Tibial artery (tissue), 4 donors: Measurements from ENCODE around the gene PLG.
"Not testable (repeated sequence)": the region's sequence is repeated elsewhere in the genome, so short reads cannot be mapped to it uniquely, and the experiment has no call there.

ENCODE experiments used
- DNase-seq, 2 donors: peaks; one replicate each; pipeline ENCODE4 v3.0.0-alpha.2; 2019
- H3K27ac ChIP-seq, 2 donors: fragments of 200-600 bp; sonication (generic) in 1 of 2; 1 replicate in 1 of 2; 2 replicates in 1 of 2; pipeline ENCODE4 v1.5.1; 2018 to 2019; ENCODE audit warnings: mild to moderate bottlenecking in 1 of 2
- H3K27me3 ChIP-seq, 2 donors: fragments of 200-600 bp; sonication (generic) in 1 of 2; one replicate each; pipeline versions ENCODE4 v1.5.1 to v1.6.0; 2016 to 2019
- H3K36me3 ChIP-seq, 3 donors: fragments of 200-600 bp; sonication (generic) in 2 of 3; one replicate each; pipeline ENCODE4 v1.5.1; 2016 to 2019; ENCODE audit warnings: mild to moderate bottlenecking in 2 of 3
- H3K4me1 ChIP-seq, 4 donors: fragments of 200-600 bp; sonication (generic) in 2 of 4; 1 replicate in 3 of 4; 2 replicates in 1 of 4; pipeline ENCODE4 v1.5.1; 2016 to 2019
- H3K4me3 ChIP-seq, 2 donors: fragments of 200-600 bp; sonication (generic) in 1 of 2; 1 replicate in 1 of 2; 2 replicates in 1 of 2; pipeline ENCODE4 v1.5.1; 2018 to 2019; ENCODE audit warnings: mild to moderate bottlenecking in 2 of 2
- H3K9me3 ChIP-seq, 3 donors: fragments of 200-600 bp; sonication (generic) in 1 of 3; one replicate each; pipeline ENCODE4 v1.5.1; 2016 to 2019
- intact Hi-C: fragments of 100-400 bp; cut with DNase I; formaldehyde crosslinking; loops from one replicate; pipeline ENCODE4 v1.15.0; 2023; ENCODE audit warnings: low total_unique reads
- TF ChIP-seq, protein P1 (sequence below), 2 experiments: fragments of 200-600 bp in 1 of 2; fragments of 450-650 bp in 1 of 2; IDR thresholded peaks; one replicate each; pipeline ENCODE4 v1.5.1; 2017 to 2019; ENCODE audit warnings: antibody characterized with exemption in 2 of 2, mild to moderate bottlenecking in 1 of 2, moderate library complexity in 1 of 2

PLG gene

DNA sequence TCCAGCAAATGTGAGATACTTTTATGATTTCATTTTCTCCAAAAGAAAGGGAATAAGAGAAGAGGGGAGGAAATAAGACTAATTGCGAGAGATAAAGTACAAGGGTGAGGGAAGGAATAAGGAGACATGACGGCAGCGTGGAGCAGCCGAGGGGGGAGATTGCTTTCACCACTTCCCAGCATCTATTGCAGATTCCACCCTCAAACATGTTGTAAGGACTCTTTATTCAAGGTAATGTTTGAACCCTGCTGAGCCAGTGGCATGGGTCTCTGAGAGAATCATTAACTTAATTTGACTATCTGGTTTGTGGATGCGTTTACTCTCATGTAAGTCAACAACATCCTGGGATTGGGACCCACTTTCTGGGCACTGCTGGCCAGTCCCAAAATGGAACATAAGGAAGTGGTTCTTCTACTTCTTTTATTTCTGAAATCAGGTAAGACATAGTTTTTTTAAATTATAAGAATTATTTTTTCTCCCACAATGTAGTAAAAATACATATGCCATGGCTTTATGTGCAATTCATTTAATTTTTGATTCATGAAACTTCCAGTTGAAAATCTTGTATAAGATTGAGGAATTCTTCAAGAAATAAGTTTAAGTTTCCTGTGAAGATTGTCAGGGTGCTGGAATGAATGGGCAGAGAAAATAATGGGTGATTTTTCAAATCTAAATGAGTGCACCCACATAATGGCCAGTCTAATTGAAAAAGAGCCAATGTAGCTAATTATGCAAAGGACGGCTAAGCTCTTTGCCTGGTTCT is at the start of gene PLG:
Gene PLG (plus strand): TSS at position 327 of the 763 bp plus-strand sequence. CDS start 61 bp downstream, at position 388.
- H3K4me3 ChIP-seq, H3K4me1 ChIP-seq, H3K36me3 ChIP-seq, intact Hi-C loops, H3K9me3 ChIP-seq, H3K27ac ChIP-seq, DNase-seq, H3K27me3 ChIP-seq: not testable (repeated sequence)

DNA sequence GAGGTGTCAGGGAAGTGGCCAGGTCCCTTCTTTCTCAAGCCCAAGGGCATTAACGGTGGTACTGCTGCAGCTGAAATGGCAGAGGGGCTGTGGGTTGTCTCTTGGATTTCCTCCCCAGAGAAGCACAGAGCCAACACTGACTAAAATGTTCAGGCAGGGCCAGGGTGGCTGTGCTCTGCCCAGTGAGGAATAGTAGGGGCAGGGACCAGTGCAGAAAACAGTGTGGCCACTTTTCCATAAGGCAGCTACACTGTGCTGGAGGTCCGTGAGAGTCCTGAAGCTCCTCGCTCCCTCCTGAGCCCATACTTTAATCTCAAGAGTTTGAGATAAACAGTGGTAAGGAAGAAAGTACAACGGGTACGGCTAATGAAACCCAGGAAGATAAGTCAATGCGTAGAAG is 42.5 kb upstream of the PLG start:
- no peaks in the 10 kb centered on the region for H3K36me3 ChIP-seq
- H3K4me1 ChIP-seq = no peaks in the 10 kb centered on the region
- no peak overlapping the region for H3K27ac ChIP-seq
- no peak overlapping the region for H3K4me3 ChIP-seq
- TF ChIP-seq, protein P1, sequence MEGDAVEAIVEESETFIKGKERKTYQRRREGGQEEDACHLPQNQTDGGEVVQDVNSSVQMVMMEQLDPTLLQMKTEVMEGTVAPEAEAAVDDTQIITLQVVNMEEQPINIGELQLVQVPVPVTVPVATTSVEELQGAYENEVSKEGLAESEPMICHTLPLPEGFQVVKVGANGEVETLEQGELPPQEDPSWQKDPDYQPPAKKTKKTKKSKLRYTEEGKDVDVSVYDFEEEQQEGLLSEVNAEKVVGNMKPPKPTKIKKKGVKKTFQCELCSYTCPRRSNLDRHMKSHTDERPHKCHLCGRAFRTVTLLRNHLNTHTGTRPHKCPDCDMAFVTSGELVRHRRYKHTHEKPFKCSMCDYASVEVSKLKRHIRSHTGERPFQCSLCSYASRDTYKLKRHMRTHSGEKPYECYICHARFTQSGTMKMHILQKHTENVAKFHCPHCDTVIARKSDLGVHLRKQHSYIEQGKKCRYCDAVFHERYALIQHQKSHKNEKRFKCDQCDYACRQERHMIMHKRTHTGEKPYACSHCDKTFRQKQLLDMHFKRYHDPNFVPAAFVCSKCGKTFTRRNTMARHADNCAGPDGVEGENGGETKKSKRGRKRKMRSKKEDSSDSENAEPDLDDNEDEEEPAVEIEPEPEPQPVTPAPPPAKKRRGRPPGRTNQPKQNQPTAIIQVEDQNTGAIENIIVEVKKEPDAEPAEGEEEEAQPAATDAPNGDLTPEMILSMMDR (IDR thresholded peaks at IDR 0.05) = no peak
- no peaks in the 10 kb centered on the region for H3K27me3 ChIP-seq
- H3K9me3 ChIP-seq = no peaks in the 10 kb centered on the region
- intact Hi-C loops = no loop called here
- no peak for DNase-seq

DNA sequence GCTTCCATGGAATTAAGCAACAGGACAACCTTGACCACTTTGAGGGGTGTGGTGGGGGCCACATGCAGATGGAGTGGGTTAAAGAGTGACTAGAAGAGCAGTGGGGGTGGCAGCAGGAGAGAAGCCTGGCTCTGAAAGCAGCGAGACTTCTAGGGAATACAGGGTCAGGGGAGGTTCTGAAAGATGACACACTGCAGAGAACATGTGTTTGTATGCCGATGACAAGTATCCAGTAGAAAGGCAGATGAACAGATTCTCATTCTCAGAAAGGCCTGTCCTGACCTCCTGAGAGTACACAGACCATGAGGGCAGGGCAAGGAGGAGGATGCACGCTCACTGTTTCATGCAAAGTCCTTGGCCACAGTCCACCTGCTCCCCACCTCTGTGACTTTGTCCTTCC is 40.8 kb upstream of the PLG start:
- no peak for DNase-seq
- Histone ChIP-seq H3K4me3 (no peak overlapping the region), H3K27me3 (no peaks in the 10 kb centered on the region), H3K36me3 (no peaks in the 10 kb centered on the region), H3K27ac (no peak overlapping the region), H3K9me3 (no peaks in the 10 kb centered on the region), H3K4me1 (no peaks in the 10 kb centered on the region)
- intact Hi-C loops = no loop called here
- TF ChIP-seq, protein P1 (IDR thresholded peaks at IDR 0.05) = no peak

DNA sequence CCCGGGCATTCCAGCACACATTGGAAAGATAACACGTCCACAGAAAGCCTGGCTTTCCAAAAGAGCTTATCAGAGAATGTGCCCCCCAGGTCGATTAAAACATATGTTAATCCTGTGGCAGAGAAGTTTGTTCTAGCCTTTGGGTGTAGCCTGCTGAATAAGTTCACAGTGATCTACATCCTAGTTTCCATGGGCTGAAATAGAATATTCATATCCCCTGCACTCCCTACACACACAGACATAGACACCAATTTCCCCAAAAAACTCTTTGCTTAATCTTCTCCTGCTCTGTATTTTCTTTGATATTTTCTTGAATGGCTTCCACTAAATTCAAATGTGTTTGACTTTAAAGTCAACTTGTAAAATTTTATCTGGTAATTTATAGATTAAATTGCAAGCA is 39.6 kb upstream of the PLG start:
- intact Hi-C loops = no loop called here
- TF ChIP-seq, protein P1 (IDR thresholded peaks at IDR 0.05) = no peak
- Histone ChIP-seq H3K27ac (no peak overlapping the region), H3K4me3 (no peak overlapping the region), H3K27me3 (no peaks in the 10 kb centered on the region), H3K4me1 (no peaks in the 10 kb centered on the region), H3K36me3 (no peaks in the 10 kb centered on the region), H3K9me3 (no peaks in the 10 kb centered on the region)
- DNase-seq = no peak

DNA sequence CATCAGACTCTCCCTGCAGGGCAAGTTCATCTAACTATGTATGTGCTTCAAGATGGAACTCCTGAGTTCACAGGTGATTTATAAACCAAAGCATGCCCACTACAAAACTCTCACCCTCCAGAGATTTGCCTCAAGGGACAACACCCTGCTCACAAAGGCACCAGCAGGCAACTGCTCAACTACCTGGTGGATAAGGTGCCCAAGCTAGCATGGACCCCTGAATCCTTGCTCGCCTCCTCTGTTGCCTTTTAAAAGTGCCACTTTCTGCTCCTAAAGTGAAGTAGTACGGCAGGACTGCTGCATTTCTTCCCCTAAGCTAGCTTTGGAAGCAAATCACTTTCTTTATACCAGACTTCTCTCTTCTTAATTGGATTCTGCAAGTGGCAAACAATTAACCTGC is 39.2 kb upstream of the PLG start:
- TF ChIP-seq, protein P1 (IDR thresholded peaks at IDR 0.05) = no peak
- no peaks in the 10 kb centered on the region for H3K27me3 ChIP-seq
- H3K27ac ChIP-seq = no peak overlapping the region

DNA sequence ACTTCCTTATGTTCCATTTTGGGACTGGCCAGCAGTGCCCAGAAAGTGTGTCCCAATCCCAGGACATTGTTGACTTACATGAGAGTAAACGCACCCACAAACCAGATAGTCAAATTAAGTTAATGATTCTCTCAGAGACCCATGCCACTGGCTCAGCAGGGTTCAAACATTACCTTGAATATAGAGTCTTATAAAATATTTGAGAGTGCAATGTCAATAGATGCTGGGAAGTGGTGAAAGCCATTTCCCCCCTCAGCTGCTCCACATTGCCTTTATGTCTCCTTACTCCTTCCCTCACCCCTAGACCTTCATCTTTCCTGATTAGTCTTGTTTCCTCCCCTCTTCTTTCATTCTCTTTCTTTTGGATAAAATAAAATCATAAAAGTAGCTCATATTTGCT is 37.8 kb upstream of the PLG start, which contains the start of gene LPA:
Gene LPA (minus strand): TSS at position 78 of the 400 bp plus-strand sequence. CDS start 61 bp downstream, at position 17.
- H3K27me3 ChIP-seq, intact Hi-C loops, H3K9me3 ChIP-seq, H3K4me3 ChIP-seq, H3K27ac ChIP-seq, H3K4me1 ChIP-seq, DNase-seq, H3K36me3 ChIP-seq: not testable (repeated sequence)

More for the DNA sequence above, 39.2 kb upstream of the PLG start:
- H3K36me3 ChIP-seq = no peaks in the 10 kb centered on the region
- intact Hi-C loops = no loop called here
- H3K4me1 ChIP-seq = no peaks in the 10 kb centered on the region
- H3K9me3 ChIP-seq = no peaks in the 10 kb centered on the region
- no peak for DNase-seq
- H3K4me3 ChIP-seq = no peak overlapping the region
